Activated CD4-positive, alpha-beta T cell treated with anti-CD3 and anti-CD28 coated beads, Interleukin-10, Interleukin-2, amounts not matched to agents 100 ng/mL and 50 ng/mL, durations not matched to agents 16 hours and 8 hours (primary cell): ENCODE results near the gene CAPN12.
"Not testable (repeated sequence)": the region's sequence is repeated elsewhere in the genome, so short reads cannot be mapped to it uniquely, and the experiment has no call there.

Source experiments
- DNase-seq: peaks from one replicate; pipeline ENCODE4 v3.0.0-alpha.2; 2020

The CAPN12 gene, protein sequence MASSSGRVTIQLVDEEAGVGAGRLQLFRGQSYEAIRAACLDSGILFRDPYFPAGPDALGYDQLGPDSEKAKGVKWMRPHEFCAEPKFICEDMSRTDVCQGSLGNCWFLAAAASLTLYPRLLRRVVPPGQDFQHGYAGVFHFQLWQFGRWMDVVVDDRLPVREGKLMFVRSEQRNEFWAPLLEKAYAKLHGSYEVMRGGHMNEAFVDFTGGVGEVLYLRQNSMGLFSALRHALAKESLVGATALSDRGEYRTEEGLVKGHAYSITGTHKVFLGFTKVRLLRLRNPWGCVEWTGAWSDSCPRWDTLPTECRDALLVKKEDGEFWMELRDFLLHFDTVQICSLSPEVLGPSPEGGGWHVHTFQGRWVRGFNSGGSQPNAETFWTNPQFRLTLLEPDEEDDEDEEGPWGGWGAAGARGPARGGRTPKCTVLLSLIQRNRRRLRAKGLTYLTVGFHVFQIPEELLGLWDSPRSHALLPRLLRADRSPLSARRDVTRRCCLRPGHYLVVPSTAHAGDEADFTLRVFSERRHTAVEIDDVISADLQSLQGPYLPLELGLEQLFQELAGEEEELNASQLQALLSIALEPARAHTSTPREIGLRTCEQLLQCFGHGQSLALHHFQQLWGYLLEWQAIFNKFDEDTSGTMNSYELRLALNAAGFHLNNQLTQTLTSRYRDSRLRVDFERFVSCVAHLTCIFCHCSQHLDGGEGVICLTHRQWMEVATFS

DNA sequence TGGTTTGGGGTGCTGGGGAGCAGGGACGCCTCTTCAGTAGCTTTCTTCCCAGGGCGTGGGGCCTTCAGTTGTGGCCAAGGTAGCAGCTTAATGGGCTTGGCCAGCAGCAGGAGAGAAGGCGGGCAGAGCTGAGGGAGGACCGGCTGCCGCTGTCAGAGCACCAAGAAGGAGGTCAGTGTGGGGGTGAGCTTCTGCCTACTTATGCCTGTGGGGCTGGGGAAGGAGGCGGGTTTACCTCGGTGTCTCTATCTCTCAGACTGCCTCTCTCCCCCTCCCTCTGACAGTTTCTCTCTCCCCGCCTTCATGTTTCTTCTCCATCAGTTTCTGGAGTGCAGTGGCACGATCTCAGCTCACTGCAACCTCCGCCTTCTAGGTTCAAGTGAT lies at the start of gene CAPN12:
CAPN12 (minus strand) TSS at position 177 of the 384 bp plus-strand sequence. CDS start 309 bp downstream, outside the sequence.
- DNase-seq: no peak

DNA sequence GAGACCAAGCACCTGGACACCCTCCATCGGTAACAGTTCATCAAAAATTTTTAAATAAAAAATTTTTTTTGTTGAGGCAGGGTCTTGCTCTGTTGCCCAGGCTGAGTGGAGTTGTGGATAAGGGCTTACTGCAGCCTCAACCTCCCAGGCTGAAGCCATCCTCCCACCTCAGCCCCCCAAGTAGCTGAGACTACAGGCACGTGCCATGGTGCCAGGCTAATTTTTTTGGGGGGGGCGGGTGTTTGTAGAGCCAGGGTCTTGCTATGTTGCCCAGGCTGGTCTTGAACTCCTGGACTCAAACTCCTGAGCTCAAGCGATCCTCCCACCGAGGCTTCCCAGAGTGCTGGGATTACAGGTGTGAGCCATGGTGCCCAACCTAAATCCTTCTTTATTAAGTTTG lies 49.4 kb upstream of the CAPN12 start:
- DNase-seq: no peak

DNA sequence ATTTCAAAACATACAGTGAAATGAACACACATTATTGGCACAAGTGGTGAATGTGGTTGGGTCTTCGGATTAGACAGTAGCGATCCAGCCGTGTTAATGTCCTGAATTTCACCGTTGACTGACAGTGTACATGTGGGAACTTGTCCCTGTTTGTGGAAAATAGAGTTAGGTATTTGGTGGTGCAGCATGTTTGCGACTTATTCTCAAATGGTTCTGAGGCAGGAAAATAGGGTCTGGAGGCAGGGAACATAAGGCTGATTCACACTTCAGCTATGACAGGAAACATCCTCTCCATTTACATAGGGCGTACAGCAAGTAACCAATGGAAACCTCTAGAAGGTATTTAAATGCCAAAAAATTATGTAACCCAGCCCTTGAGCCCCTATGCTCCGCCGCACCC lies 48.9 kb upstream of the CAPN12 start:
- DNase-seq: no peak

DNA sequence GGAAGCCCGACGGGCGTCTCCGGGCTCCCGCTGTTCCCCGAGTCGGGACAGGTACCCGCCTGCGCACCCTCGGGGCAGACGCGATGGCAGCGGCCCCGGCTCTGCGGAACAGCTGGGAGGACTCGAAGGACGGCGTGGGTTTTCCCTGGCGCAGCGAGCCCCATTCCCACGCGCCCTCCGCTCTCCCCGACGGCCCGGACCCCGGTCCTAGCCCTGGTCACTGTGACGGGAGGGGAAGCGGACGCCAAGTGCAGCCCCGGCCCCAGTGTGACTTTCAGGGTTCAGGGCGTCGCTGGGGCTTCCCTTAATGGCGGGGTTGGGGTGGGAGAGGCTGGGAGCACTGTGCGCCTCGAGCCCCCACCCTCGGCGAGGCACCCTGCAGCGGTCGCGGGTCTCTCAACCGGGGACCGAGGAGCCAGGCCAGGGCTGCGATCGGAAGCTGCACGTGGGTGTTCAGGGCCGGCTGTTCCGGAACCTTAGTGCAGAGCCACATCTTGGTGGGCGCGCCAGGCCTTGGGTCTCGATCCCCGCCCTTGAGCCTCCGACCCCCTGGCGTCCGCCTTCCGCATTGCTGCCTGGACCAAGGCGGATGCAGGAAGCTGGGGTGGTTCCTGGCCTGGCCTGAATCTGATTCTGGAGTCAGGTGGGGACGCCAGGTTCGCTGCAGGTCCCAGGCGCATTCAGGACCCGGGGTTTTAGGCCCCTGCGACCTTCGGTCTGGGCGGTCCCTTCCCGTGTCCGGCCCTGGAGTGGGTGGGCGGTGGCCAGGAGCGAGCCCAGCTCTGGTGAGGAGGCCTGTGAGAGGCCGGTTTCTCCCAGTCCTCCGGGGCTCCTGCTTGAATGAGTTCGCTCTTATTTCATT lies 48.2 kb upstream of the CAPN12 start:
- peak; percentile 15 for DNase-seq

DNA sequence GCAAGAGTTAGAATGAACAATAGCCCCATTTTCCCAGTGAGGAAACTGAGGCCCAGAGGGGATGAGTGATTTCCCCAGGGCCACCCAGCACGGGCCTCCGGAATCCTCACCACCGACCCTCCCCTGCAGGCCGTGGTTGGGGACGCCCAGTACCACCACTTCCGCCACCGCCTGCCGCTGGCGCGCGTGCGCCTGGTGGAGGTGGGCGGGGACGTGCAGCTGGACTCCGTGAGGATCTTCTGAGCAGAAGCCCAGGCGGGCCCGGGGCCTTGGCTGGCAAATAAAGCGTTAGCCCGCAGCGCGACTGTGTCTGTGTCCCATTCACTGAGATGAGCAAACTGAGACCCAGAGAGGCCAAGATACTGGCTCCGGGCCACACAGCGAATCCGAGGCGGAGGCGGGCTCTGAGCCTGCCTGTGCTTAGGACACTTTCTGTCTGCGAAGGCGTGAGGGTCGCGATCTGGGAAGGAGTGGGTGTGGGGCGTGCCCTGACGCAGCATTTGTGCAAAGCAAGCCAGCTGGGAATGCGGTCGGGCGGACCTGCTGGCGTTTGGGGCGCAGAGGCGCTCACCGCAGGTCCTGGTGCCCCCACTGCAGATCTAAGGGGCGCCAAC lies 47.3 kb upstream of the CAPN12 start:
- not testable (repeated sequence) for DNase-seq

DNA sequence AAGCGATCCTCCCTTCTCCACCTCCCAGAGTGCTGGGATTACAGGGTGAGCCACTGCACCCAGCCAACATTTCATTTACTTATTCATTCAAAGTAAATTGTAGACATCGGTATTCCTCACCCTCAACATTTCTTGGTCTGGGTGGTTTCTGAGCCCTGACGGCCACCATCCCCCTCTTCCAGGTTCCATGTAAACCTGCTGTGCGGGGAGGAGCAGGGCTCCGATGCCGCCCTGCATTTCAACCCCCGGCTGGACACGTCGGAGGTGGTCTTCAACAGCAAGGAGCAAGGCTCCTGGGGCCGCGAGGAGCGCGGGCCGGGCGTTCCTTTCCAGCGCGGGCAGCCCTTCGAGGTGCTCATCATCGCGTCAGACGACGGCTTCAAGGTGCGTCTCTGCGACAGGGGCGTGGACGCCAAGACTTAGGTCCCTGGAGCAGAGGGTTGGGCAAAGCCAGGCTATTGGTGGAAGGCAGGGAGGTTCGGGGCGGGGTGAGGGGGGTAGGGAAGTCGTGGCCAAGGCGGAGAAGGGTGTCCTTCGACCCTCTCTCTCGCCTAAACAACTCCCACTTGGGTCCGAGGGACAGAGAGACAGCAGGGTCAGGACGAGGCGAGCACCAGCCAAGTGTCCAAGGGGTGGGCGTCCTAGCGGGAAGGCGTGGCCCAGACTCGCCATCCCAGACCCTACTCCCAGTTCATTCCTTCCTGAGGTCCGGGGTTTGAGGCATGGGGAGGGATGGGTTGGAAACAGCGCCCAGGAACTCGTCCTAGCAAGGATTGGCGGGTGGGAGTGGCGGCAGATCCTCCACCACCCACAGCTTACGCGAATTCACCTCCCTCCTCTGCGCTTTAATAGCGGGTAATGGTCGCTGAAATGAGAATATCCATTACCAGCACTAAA lies 46.5 kb upstream of the CAPN12 start:
- DNase-seq: not testable (repeated sequence)

DNA sequence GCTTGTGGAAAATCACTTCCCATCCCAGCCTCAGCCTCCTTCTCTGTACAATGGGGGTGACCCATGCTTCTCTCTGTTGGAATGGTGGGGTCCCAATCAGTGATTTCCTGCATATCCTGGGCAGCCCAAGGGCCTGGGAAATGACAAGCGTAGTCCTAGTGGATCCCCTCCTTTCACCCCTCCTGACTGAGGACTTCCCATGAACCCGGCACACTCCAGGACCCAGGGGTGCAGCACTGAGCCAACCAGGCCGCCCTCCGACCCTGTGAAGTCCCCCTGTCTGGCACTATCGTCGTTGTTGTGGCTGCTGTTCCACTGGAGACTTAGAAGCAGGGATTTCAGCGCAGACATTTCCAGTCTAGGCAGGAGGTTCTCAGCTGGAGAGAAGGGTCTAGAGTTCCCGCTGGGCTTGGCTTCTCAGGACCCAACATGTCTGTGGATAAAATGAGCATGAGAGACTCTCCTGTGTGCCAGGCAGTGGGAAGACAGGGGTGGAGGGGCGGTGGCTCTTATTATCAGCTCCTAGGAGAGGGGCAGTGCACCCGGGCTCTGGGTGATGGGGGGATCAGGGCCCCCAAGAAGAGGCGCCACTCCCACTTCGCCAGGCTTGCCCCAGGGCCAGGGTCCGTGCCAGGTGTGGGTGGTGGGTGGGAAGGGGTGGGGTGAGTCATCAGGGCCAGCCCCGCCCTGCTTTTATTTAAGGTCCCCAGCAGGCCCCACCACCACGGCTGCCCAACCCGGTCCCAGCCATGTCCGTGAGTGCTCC lies 44.4 kb upstream of the CAPN12 start, which contains the start of gene LGALS7B:
LGALS7B (plus strand) TSS at position 723 of the 766 bp plus-strand sequence; CDS start at position 750, 27 bp downstream.
- DNase-seq: no peak

DNA sequence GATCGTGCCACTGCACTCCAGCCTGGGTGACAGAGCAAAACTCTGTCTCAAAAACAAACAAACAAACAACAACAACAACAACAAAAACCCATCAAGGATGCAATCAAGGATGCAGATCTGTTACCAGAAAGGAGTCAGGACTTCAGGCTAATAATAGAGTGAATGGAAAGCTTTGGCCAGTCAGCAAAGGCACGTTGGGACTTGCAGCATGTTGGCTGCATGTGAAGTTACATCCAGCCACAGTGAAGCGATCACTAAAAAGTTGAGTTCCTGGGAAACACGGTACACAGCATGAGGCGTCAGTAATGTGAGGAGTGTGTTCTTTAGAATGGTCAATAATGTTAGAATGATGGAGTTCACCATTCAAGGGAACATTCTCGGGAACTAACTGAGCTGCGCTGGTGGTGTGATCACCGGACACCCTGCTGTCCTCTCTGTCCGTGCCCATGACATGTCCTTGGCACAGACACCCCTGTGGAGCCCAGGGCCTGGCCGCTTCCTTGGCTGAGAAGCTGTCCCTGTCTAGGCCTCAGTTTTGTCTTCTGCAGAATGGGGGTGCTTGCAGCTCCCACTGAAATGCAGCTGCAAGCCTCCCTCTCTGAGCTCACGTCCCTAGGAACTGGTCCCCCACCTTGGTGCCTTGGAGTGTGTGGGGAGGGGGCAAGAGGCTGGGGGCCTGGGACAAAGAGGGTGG lies 42.4 kb upstream of the CAPN12 start:
- no peak for DNase-seq

DNA sequence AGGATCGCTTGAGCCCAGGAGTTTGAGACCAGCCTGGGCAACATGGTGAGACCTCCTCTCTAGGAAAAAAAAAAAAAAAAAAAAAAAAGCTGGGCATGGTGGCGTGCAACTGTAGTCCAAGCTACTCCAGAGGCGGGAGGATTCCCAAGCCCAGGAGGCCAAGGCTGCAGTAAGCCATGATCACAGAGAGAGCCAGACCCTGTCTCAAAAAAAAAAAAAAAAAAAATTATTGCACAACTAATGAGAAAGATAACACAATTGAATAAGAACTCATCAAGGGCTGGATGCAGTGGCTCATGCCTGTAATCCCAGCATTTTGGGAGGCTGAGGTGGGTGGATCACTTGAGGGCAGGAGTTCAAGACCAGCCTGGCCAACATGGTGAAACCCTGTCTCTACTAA lies 41.8 kb upstream of the CAPN12 start:
- not testable (repeated sequence) for DNase-seq

DNA sequence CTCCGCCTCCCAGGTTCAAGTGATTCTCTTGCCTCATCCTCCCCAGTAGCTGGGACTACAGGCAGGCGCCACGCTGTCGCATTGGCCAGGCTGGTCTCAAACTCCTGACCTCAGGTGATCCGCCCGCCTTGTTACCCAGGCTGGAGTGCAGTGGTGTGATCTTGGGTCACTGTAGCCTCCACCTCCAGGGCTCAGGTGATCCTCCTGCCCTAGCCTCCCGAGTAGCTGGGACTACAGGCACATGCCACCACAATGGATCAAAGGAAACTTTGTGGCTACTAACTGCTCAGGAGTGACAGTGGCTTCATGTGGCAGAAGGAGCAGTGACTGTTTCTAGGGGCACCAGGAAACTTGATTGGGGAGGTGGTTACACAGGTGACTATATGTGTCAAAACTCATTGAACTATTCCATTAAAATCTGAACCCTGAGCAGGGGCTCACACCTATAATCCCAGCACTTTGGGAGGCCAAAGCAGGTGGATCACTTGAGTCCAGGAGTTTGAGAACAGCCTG lies 41.0 kb upstream of the CAPN12 start:
- DNase-seq: no peak

DNA sequence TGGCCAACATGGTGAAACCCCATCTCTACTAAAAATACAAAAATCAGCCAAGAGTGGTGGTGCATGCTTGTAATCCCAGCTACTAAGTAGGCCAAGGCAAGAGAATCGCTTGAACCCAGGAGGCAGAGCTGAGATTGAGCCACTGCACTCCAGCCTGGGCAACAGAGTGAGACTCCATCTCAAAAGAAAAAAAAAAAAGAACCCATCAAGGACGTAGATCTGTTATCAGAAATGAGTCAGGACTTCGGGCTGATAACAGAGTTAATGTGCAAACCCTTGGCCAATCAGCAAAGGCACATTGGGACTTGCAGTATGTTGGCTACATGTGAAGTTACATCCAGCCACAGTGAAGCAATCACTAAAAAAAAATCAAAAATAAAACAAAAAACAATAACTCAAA lies 40.0 kb upstream of the CAPN12 start:
- no peak for DNase-seq

DNA sequence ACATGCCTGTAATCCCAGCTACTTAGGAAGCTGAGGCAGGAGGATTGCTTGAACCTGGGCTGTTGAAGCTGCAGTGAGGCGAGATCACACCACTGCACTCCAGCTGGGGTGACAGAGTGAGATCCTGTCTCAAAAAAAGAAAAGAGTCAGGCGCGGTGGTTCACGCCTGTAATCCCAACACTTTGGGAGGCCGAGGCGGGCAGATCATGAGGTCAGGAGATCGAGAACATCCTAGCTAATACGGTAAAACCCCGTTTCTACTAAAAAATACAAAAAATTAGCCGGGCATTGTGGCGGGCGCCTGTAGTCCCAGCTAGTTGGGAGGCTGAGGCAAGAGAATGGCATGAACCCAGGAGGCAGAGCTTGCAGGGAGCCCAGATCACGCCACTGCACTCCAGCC lies 37.9 kb upstream of the CAPN12 start:
- not testable (repeated sequence) for DNase-seq

DNA sequence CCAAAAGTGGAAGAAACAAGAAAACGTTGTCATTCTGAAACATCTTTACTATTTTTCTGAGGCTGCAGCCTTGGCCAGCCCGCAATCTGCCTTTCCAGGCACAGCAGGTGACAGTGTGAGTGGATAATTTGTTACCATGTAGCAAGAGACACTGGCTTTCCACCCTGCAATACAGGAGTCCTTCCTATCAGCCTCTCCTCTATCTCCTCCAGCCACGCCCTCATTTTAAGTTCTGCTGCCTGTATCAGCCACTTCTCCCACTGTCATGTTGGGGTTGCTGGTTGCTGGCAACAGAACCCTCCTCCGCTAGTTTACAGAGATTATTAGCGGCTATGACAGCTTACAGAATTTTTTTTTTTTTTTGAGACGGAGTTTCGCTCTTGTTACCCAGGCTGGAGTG lies 36.8 kb upstream of the CAPN12 start:
- no peak for DNase-seq

DNA sequence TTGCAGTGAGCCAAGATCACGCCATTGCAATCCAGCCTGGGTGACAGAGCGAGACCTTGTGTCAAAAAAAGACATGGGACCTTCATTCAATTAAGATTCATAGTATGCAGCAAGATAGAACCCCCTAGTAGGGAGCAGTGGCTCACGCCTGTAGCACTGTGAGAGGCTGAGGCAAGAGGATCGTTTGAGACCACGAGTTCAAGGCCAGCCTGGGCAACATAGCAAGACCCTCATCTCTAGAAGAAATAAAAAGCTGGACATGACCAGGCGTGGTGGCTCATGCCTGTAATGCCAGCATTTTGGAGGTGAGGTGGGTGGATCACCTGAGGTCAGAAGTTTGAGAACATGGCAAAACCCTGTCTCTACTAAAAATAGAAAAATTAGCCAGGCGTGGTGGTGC lies 36.2 kb upstream of the CAPN12 start:
- no peak for DNase-seq

DNA sequence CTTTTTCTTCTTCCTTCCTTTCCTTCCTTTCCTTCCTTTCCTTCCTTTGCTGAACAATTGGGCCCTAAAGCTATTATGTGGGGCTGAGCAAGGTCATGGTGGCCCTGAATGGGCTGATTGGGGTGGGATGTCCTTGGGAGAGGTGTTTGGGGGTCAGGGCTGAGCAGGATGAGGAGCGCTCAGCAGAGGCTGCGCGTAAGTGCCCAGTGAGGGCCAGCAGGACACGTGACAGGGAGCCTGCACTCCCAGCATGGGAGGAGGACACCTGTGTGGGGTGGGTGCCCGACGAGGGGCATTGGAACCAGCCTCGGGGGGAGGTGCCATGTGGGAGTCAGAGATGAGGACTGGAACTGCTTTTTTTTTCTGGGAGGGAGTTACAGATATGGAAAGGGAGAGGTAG lies 34.5 kb upstream of the CAPN12 start:
- DNase-seq: no peak

DNA sequence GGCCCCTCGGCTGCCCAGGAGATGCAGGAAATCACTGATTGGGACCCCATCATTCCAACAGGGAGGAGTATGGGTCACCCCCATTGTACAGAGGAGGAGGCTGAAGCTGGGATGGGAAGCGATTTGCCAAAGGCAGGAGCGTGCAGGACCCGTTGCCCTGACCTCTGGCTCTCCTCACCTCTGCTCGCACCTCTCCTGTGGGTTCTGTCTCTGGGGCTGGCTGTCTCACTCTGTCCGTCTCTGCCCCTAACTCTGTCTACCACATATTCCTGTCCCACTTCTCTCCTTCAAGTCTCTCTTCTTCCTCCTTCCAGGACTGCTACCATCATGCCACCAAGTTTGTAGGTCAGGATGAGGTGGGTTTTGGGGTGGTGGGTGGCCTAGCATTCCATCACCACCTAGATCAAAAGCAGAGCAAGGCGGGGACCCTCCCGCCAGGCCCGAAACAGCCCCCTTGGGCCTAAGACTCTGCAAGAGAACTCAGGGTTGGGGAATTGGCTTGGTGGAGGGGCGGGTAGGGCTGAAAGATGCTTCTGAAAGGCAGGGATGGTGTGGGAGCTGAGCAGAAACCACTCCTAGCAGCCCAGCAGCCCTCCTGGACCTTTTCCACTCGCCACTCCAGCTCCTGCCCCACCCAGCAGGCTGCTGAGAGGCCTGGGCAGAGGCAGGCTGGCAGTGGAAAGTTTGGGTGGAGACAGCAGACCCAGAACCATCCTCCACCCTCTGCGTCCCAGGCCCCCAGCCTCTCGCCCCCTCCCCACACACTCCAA lies 30.1 kb upstream of the CAPN12 start:
- DNase-seq: no peak

DNA sequence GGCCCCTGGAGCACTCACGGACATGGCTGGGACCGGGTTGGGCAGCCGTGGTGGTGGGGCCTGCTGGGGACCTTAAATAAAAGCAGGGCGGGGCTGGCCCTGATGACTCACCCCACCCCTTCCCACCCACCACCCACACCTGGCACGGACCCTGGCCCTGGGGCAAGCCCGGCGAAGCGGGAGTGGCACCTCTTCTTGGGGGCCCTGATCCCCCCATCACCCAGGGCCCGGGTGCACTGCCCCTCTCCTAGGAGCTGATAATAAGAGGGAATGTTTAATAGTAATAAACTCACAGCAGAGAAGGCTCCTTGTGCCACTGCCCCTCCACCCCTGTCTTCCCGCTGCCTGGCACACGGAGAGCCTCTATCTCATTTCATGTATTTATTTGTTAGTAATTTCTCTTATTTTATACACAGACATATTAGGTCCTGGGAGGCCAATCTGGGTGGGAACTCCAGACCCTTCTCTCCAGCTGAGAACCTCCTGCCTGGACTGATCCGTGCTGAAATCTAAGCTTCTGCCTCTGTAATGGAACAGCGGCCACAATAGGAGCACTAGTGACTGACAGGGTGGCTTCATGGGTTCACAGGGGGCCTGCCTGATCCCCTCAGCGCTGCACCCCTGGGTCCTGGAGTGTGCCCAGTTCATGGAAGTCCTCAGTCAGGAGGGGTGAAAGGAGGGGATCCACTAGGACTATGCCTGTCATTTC lies 29.3 kb upstream of the CAPN12 start, which contains the start of gene LGALS7:
LGALS7 (minus strand) TSS at position 49 of the 709 bp plus-strand sequence; CDS start at position 24, 25 bp downstream.
- DNase-seq: no peak

DNA sequence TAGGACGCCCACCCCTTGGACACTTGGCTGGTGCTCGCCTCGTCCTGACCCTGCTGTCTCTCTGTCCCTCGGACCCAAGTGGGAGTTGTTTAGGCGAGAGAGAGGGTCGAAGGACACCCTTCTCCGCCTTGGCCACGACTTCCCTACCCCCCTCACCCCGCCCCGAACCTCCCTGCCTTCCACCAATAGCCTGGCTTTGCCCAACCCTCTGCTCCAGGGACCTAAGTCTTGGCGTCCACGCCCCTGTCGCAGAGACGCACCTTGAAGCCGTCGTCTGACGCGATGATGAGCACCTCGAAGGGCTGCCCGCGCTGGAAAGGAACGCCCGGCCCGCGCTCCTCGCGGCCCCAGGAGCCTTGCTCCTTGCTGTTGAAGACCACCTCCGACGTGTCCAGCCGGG lies 27.3 kb upstream of the CAPN12 start:
- DNase-seq: not testable (repeated sequence)
